Posterior vena cava (tissue), 2 donors: ENCODE results near the gene ARL6IP1. TPM values are rescaled to one million over a fixed set of nuclear protein-coding genes. Genes with fewer than 3 reads are reported as not detected.
"Not testable (repeated sequence)": the region's sequence is repeated elsewhere in the genome, so short reads cannot be mapped to it uniquely, and the experiment has no call there.

Experiments
- DNase-seq: peaks from one replicate; pipeline ENCODE4 v3.0.0-alpha.2; 2020; ENCODE audit warnings: low spot score
- intact Hi-C, 2 donors: fragments of 100-400 bp; cut with DNase I; formaldehyde crosslinking; loops; one replicate each; pipeline versions ENCODE4 v1.14.1 to v1.14.2; 2022 to 2023
- total RNA-seq, 2 donors: library from RNA; stranded (reverse); fragmentation: NEBNext Ultra II Directional; extraction: Animal tissue kit (Norgen Biotek cat#: 25700); gene quantifications; one replicate each; pipeline ENCODE4 v1.2.1, GENCODE V29; 2021
- donor health status: DM: yes; HTN: yes; CAD: no.
- donor health status: DM: yes; HTN: yes; CAD: no.

Gene ARL6IP1
- total RNA-seq, 2 donors from 2014 or later = 51.9 to 56.7 TPM

DNA sequence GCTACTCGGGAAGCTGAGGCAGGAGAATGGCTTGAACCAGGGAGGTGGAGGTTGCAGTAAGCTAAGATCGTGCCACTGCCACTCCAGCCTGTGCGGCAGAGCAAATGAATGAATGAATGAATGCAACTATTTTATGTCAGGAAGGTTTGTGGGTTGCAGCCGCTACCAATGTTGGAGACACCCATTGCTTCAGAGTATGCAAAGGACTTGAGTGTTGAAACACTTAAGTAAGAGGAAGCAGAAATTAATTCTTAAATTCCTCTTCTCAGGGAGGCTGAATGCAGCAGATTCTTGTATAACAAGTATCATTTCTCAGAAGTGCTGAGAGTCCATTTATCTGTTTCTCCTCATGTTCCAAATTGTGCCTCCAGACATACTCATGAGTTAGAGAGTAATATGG lies 26.7 kb downstream of the ARL6IP1 start:
- intact Hi-C loops, DNase-seq: not testable (repeated sequence)

- intact Hi-C loops = not testable (repeated sequence)
These were observed 29.2 kb downstream of the ARL6IP1 start for GRCh38 chr16:18772171-18772570.

DNA sequence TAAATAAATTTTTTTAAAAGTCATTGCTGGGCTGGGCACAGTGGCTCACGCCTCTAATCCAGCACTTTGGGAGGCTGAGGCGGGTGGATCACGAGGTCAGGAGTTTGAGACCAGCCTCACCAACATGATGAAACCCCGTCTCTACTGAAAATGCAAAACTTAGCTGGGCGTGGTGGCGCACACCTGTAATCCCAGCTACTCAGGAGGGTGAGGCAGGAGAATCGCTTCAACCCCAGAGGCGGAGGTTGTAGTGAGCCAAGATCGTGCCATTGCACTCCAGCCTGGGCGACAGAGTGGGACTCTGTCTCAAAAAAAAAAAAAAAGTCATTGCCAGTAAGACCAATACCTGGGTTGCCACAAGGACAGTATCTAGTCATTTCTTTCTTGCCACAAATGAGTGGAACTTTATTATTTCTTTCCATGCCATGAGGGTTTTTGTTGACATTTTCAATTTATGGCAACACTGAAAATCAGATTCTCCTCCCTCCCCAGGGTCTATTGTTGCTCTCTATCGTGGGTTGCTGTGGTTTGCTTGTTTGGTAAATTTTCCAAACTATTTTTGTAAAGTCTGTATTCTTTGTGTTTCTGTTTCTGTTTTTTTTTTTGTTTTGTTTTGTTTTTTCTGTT lies 30.9 kb downstream of the ARL6IP1 start:
- intact Hi-C loops, DNase-seq: not testable (repeated sequence)

More at GRCh38 chr16:18772171-18772570, 29.2 kb downstream of the ARL6IP1 start:
- DNase-seq = not testable (repeated sequence)

DNA sequence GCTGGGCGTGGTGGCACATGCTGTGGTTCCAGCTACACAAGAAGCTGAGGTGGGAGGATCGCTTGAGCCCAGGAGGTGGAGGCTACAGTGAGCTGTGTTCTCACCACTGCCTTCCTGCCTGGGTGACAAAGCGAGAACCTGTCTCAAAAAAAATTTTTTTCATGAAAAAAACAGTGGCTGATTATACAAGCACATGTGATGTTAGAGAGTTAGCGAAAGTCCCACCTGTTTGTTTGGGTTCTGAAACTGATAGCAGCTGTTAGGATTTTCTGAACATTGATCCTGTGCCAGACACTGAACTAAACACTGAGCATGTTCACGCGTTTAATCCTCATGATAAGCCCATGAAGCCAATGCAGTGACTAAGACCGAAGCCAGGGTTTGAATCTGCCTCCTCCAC lies 34.1 kb downstream of the ARL6IP1 start:
- intact Hi-C loops, DNase-seq: not testable (repeated sequence)

DNA sequence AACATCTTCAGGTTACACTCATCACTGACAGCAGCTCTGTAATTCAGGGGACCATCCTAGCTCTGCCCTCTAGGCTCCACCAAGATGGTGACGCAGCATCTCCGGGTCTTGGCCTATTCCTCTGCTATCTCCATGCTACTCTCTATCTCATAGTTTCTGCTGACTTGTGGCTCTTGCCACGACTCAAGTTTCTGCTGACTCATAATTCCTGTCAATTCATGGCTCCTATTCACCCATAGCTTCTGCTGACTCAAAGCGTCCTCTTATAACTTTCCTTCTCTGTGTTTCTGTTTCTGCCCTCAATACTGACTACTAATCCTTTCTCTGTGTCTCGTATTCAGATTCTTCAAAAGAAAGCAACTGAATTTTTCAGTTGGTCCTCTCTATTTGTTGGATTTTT lies 38.6 kb downstream of the ARL6IP1 start:
- DNase-seq, intact Hi-C loops: not testable (repeated sequence)

DNA sequence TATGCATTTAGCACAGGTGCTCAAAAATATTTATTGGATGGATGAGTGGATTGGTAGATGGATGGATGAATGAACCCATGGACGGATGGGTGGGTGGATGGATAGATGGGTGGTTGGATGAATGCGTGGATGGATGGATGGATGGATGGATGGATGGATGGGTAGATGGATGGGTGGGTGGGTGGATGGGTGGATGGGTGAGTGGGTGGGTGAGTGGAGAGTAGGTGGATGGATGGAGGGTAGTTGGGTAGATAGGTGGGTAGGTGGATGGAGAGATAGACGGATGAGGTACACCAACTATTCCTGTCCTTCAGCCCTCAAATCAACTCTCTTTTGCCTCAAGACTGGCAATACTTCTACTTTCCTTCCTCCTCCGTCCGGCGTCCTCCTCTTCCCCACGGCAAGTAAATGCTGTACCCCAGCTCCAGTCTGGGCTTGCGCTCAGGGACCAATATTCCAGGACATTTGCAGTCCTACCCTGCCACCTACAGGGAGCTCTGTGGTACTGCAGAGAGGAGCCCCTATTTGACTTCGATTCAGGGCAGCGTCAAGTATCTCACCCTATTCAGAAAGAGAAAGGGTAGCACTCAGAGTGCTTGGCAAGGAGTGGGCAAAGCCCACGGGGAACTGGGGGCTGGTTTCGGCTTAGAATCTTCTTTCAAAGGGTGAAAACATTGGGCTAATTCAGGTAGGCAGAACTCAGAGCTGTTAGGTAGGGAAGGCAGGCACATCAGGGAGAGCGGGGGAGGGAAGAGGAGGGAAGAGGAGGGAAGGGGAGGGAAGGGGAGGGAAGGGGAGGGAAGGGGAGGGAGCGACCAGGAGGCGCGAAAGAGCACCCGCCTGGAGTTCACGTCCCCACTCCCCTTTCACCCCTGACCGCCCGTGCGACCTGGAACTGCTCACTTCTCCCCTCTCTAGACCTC lies 41.5 kb downstream of the ARL6IP1 start:
- DNase-seq, intact Hi-C loops: not testable (repeated sequence)

- intact Hi-C loops, DNase-seq: not testable (repeated sequence)
These were observed 43.2 kb downstream of the ARL6IP1 start for GRCh38 chr16:18757960-18758660.

GRCh38 chr16:18756639-18757038 lies 44.7 kb downstream of the ARL6IP1 start:
- intact Hi-C loops, DNase-seq: not testable (repeated sequence)

DNA sequence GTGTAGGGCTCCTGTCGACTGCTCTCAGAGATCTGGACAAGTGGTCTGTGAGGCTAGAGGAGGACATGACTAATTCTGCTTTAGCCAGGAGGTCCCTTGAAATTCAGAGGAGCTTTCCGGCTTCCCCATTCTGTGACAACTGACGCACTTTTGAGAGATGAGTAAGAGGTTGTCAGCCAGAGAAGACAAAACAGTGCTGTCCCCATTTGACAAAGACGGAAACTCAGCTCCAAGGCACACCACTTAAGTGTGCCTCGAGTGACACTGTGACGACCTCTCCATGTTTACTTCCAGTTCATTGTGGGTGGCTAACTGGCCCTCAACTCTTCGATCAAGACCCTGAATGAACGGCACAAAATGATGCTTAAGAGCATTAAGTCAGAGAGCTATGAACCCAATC lies 58.5 kb downstream of the ARL6IP1 start:
- intact Hi-C loops, DNase-seq: not testable (repeated sequence)

Other genes starting within 250 kb of the ARL6IP1 start
- gene NOMO2, start 239.5 kb downstream of the ARL6IP1 start, total RNA-seq = 100 to 1,000 TPM; 100 to 141 TPM
- gene RPS15A, start 11.2 kb downstream of the ARL6IP1 start, total RNA-seq = 1,000 to 10,000 TPM; 1,309 to 1,350 TPM
- gene SMG1, start 124.9 kb upstream of the ARL6IP1 start, total RNA-seq = 10 to 100 TPM; 71.7 to 81.3 TPM
- 1 to 10 TPM; 1.2 to 1.6 TPM for gene TMC7, start 182.4 kb upstream of the ARL6IP1 start, total RNA-seq